Measurements from ENCODE around the gene CTSS.

DNA sequence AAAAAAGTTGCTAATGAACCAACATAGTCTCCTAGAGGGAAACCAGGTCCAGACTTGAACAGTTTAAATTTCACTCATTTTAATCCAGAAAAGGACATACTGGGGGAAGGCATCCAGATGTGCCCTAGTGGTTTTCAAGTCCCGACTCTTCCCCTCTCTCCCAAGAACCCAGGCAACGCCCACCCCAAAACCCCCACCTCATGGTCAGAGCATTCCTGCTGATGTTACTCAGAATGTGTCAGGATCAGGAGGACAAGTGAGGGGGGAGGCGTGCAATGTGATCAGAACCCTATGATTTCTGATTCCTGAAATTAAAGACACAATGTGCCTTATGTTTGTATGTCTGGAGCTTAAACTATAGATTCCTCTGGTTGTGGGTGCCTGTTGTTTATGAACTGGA is 44.1 kb upstream of the CTSS start:
- TF ChIP-seq, protein P1, sequence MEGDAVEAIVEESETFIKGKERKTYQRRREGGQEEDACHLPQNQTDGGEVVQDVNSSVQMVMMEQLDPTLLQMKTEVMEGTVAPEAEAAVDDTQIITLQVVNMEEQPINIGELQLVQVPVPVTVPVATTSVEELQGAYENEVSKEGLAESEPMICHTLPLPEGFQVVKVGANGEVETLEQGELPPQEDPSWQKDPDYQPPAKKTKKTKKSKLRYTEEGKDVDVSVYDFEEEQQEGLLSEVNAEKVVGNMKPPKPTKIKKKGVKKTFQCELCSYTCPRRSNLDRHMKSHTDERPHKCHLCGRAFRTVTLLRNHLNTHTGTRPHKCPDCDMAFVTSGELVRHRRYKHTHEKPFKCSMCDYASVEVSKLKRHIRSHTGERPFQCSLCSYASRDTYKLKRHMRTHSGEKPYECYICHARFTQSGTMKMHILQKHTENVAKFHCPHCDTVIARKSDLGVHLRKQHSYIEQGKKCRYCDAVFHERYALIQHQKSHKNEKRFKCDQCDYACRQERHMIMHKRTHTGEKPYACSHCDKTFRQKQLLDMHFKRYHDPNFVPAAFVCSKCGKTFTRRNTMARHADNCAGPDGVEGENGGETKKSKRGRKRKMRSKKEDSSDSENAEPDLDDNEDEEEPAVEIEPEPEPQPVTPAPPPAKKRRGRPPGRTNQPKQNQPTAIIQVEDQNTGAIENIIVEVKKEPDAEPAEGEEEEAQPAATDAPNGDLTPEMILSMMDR (IDR thresholded peaks at IDR 0.05 in 8 of 11, conservative IDR thresholded peaks at IDR 0.05 in 3 of 11): no peak
- TF ChIP-seq POLR2A (IDR thresholded peaks at IDR 0.05) (no peak), POLR2AphosphoS5 (IDR thresholded peaks at IDR 0.05) (no peak)
